ENCODE data around the gene GJA4.

DNA sequence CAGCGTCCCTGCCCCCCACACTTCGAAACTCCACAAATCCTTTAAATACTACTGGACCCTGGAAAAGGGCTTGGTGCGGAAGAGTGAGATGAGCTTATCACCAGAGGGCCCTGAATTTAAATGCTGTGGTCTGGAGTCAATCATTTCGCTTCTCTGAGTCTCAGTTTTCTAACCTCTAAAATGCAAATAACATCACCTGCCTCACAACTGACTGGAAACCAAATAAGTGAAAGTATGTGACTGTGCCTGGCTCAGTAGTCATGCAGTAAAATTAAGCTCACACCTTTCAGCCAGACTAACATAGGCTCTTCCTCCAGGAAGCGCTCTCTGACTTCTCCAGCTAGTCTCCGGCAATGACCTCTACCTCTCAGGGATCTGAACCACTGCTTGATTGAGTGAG is 4.2 kb downstream of the GJA4 start:
- TF ChIP-seq POLR2AphosphoS5 (IDR thresholded peaks at IDR 0.05; ENCODE audit: low read depth, low read length): no peak
- TF ChIP-seq JUND (IDR thresholded peaks at IDR 0.05): no peak
- TF ChIP-seq TCF7L2 (IDR thresholded peaks at IDR 0.05; ENCODE audit: borderline replicate concordance, extremely low read depth, insufficient read depth, insufficient read length): no peak
- no peak for TF ChIP-seq CTCF (IDR thresholded peaks at IDR 0.05 in 2 of 3, conservative IDR thresholded peaks at IDR 0.05 in 1 of 3; ENCODE audit: borderline replicate concordance in 1 of 3, insufficient read depth in 1 of 3, low read depth in 2 of 3, low read length in 2 of 3)
- TF ChIP-seq, protein P1, sequence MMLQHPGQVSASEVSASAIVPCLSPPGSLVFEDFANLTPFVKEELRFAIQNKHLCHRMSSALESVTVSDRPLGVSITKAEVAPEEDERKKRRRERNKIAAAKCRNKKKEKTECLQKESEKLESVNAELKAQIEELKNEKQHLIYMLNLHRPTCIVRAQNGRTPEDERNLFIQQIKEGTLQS (IDR thresholded peaks at IDR 0.05): no peak
- TF ChIP-seq EZH2phosphoT487 (IDR thresholded peaks at IDR 0.05; ENCODE audit: borderline replicate concordance): no peak
- no peak for TF ChIP-seq ZBTB33 (IDR thresholded peaks at IDR 0.05; ENCODE audit: extremely low read depth, insufficient replicate concordance, low read length)
- TF ChIP-seq, protein P2, sequence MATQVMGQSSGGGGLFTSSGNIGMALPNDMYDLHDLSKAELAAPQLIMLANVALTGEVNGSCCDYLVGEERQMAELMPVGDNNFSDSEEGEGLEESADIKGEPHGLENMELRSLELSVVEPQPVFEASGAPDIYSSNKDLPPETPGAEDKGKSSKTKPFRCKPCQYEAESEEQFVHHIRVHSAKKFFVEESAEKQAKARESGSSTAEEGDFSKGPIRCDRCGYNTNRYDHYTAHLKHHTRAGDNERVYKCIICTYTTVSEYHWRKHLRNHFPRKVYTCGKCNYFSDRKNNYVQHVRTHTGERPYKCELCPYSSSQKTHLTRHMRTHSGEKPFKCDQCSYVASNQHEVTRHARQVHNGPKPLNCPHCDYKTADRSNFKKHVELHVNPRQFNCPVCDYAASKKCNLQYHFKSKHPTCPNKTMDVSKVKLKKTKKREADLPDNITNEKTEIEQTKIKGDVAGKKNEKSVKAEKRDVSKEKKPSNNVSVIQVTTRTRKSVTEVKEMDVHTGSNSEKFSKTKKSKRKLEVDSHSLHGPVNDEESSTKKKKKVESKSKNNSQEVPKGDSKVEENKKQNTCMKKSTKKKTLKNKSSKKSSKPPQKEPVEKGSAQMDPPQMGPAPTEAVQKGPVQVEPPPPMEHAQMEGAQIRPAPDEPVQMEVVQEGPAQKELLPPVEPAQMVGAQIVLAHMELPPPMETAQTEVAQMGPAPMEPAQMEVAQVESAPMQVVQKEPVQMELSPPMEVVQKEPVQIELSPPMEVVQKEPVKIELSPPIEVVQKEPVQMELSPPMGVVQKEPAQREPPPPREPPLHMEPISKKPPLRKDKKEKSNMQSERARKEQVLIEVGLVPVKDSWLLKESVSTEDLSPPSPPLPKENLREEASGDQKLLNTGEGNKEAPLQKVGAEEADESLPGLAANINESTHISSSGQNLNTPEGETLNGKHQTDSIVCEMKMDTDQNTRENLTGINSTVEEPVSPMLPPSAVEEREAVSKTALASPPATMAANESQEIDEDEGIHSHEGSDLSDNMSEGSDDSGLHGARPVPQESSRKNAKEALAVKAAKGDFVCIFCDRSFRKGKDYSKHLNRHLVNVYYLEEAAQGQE (IDR thresholded peaks at IDR 0.05; ENCODE audit: low read depth): no peak
- TF ChIP-seq POLR2A (IDR thresholded peaks at IDR 0.05; ENCODE audit: borderline replicate concordance, extremely low read depth, insufficient read depth, insufficient read length): no peak
- TF ChIP-seq, protein P3, sequence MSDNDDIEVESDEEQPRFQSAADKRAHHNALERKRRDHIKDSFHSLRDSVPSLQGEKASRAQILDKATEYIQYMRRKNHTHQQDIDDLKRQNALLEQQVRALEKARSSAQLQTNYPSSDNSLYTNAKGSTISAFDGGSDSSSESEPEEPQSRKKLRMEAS (IDR thresholded peaks at IDR 0.05): no peak
- no peak for TF ChIP-seq ZNF274 (IDR thresholded peaks at IDR 0.05; ENCODE audit: low read depth, low read length)
- no peak for TF ChIP-seq SIN3A (IDR thresholded peaks at IDR 0.05; ENCODE audit: low read depth)
- no peak for TF ChIP-seq CBX3 (IDR thresholded peaks at IDR 0.05; ENCODE audit: low read depth)
